AG09309 (cell line): ENCODE results near the gene GTF2A1.

ENCODE experiments used
- DNase-seq: peaks from one replicate; pipeline ENCODE4 v3.0.0-alpha.2; 2010; ENCODE audit warnings: low read depth
- H3K4me3 ChIP-seq: 2 replicates; pipeline ENCODE4 v1.5.1; 2011; ENCODE audit warnings: mild to moderate bottlenecking, low read depth, low read length, moderate library complexity; ENCODE audit not compliant: control insufficient read depth
- CTCF ChIP-seq: IDR thresholded peaks from 2 replicates; pipeline ENCODE4 v1.5.1; 2011; ENCODE audit warnings: mild to moderate bottlenecking, low read depth, low read length, inconsistent platforms; ENCODE audit not compliant: insufficient read depth, control insufficient read depth; ENCODE audit errors: missing control alignments

Gene GTF2A1

GRCh38 chr14:81263777-81264410 is 43.1 kb upstream of the GTF2A1 start:
- no peak for DNase-seq
- no peak for TF ChIP-seq CTCF
- no peak overlapping the region for H3K4me3 ChIP-seq

GRCh38 chr14:81261176-81261575 is 40.4 kb upstream of the GTF2A1 start:
- no peak overlapping the region for H3K4me3 ChIP-seq
- no peak for TF ChIP-seq CTCF
- no peak for DNase-seq

- no peak for TF ChIP-seq CTCF
- no peak overlapping the region for H3K4me3 ChIP-seq
- no peak for DNase-seq
Measured at GRCh38 chr14:81260732-81261131, 40.0 kb upstream of the GTF2A1 start.

- no peak for TF ChIP-seq CTCF
- DNase-seq: no peak
- H3K4me3 ChIP-seq: no peak overlapping the region
Measured at GRCh38 chr14:81256289-81256960, 35.7 kb upstream of the GTF2A1 start.

DNA sequence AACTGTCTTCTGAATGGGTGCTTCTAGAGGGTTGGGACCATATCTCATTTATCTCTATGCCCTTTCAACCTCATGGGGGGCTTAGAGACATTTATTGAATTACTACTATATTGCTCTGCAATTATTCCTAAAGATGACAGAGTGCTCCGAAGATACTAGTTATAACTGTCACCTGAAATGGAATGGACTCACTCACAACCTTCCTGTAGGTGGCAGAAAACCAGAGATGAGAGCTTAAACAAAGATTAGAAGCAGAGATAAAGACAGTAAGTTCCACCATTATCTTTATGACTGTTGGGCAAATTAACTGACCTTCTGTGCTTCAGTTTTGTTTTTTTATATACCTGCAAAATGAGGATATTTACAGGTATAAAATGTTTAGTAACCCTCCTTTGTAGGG is 31.5 kb upstream of the GTF2A1 start:
- no peak for DNase-seq
- no peak for TF ChIP-seq CTCF
- no peak overlapping the region for H3K4me3 ChIP-seq

- H3K4me3 ChIP-seq: no peak overlapping the region
- no peak for TF ChIP-seq CTCF
- DNase-seq: no peak
Measured at GRCh38 chr14:81247271-81247766, 26.6 kb upstream of the GTF2A1 start.
